B cell (primary cell): Measurements from ENCODE around the gene C6orf132.

Experiments used
- EZH2 ChIP-seq: IDR thresholded peaks from 2 replicates; pipeline ENCODE4 v1.6.1; 2012; ENCODE audit warnings: borderline replicate concordance, low read depth, mild to moderate bottlenecking, moderate library complexity, low read length; ENCODE audit not compliant: insufficient read depth, poor library complexity, severe bottlenecking
- TF ChIP-seq, protein P1 (sequence below): fragments of 200-600 bp; IDR thresholded peaks from one replicate; pipeline ENCODE4 v1.8.0; 2022; ENCODE audit warnings: antibody characterized with exemption, mild to moderate bottlenecking

DNA sequence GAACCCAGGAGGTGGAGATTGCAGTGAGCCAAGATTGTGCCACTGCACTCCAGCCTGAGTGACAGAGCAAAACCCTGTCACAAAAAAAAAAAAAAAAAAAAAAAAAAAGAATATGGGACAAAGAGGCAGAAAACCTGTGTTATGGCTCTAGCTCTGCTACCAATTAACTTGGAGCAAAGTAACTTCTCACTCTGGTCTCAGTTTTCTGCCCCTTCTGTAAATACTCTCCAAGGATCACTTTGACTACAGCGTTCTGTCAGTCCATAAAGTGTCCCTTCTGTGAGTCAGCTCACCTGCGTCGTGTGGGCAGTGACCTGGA, 24.6 kb downstream of the C6orf132 start:
- TF ChIP-seq, protein P1, sequence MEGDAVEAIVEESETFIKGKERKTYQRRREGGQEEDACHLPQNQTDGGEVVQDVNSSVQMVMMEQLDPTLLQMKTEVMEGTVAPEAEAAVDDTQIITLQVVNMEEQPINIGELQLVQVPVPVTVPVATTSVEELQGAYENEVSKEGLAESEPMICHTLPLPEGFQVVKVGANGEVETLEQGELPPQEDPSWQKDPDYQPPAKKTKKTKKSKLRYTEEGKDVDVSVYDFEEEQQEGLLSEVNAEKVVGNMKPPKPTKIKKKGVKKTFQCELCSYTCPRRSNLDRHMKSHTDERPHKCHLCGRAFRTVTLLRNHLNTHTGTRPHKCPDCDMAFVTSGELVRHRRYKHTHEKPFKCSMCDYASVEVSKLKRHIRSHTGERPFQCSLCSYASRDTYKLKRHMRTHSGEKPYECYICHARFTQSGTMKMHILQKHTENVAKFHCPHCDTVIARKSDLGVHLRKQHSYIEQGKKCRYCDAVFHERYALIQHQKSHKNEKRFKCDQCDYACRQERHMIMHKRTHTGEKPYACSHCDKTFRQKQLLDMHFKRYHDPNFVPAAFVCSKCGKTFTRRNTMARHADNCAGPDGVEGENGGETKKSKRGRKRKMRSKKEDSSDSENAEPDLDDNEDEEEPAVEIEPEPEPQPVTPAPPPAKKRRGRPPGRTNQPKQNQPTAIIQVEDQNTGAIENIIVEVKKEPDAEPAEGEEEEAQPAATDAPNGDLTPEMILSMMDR = no peak
- no peak for TF ChIP-seq EZH2
